ENCODE results near the gene SRCIN1.

SRCIN1 gene

GRCh38 chr17:38562215-38562569, 43.6 kb downstream of the SRCIN1 start:
- Mint-ChIP-seq H3K27me3 (ENCODE audit: low read depth) (peaks cover 95% of the 10 kb centered on the region), H3K4me1 (peaks cover 15% of the 10 kb centered on the region), H3K9me3 (no peaks in the 10 kb centered on the region), H3K36me3 (ENCODE audit: low read depth) (no peaks in the 10 kb centered on the region), H3K27ac (no peak overlapping the region), H3K4me3 (no peak overlapping the region)
- no peak for TF ChIP-seq CTCF (IDR thresholded peaks at IDR 0.05; ENCODE audit: unreplicated experiment in 3 of 3)

- no peak overlapping the region for H3K27ac Mint-ChIP-seq
- H3K4me3 Mint-ChIP-seq = no peak overlapping the region
- peaks cover 15% of the 10 kb centered on the region for H3K4me1 Mint-ChIP-seq
- peaks cover 93% of the 10 kb centered on the region for H3K27me3 Mint-ChIP-seq (ENCODE audit: low read depth)
- no peak for TF ChIP-seq CTCF (IDR thresholded peaks at IDR 0.05; ENCODE audit: unreplicated experiment in 3 of 3)
- H3K9me3 Mint-ChIP-seq = no peaks in the 10 kb centered on the region
- H3K36me3 Mint-ChIP-seq (ENCODE audit: low read depth) = no peaks in the 10 kb centered on the region
Observed at GRCh38 chr17:38561416-38562214, 44.1 kb downstream of the SRCIN1 start.

GRCh38 chr17:38560503-38561318, 45.0 kb downstream of the SRCIN1 start:
- H3K27me3 Mint-ChIP-seq (ENCODE audit: low read depth) = peaks cover 87% of the 10 kb centered on the region
- no peaks in the 10 kb centered on the region for H3K36me3 Mint-ChIP-seq (ENCODE audit: low read depth)
- no peak for TF ChIP-seq CTCF (IDR thresholded peaks at IDR 0.05; ENCODE audit: unreplicated experiment in 3 of 3)
- no peaks in the 10 kb centered on the region for H3K9me3 Mint-ChIP-seq
- H3K27ac Mint-ChIP-seq = no peak overlapping the region
- peaks cover 15% of the 10 kb centered on the region for H3K4me1 Mint-ChIP-seq
- peak overlapping the region; percentile 49 to 75 (median 75) for H3K4me3 Mint-ChIP-seq

GRCh38 chr17:38559880-38560230, 45.9 kb downstream of the SRCIN1 start:
- Mint-ChIP-seq H3K27me3 (ENCODE audit: low read depth) (peaks cover 86% of the 10 kb centered on the region), H3K4me3 (no peak overlapping the region), H3K4me1 (peaks cover 15% of the 10 kb centered on the region), H3K9me3 (no peaks in the 10 kb centered on the region), H3K27ac (no peak overlapping the region), H3K36me3 (ENCODE audit: low read depth) (no peaks in the 10 kb centered on the region)
- TF ChIP-seq CTCF (IDR thresholded peaks at IDR 0.05; ENCODE audit: unreplicated experiment in 3 of 3) = no peak

GRCh38 chr17:38559051-38559879, 46.5 kb downstream of the SRCIN1 start:
- Mint-ChIP-seq H3K27ac (no peak overlapping the region), H3K4me3 (peak overlapping the region; percentile 83 to 88 (median 85)), H3K4me1 (peaks cover 18% of the 10 kb centered on the region), H3K36me3 (ENCODE audit: low read depth) (no peaks in the 10 kb centered on the region), H3K9me3 (no peaks in the 10 kb centered on the region), H3K27me3 (ENCODE audit: low read depth) (peaks cover 84% of the 10 kb centered on the region)
- TF ChIP-seq CTCF (IDR thresholded peaks at IDR 0.05; ENCODE audit: unreplicated experiment in 3 of 3) = peak; percentile 17 to 33 (median 22)

Data from nephron (organoid).